Right lobe of liver (tissue), 6 donors: Measurements from ENCODE around the gene MRPL44. TPM values are rescaled to one million over a fixed set of nuclear protein-coding genes. Genes with fewer than 3 reads are reported as not detected.

Experiments
- ATAC-seq, 4 donors: fragments of 200-7000 bp; cut with Tn5 transposase; one replicate each; pipeline ENCODE4 v1.9.1; 2020; ENCODE audit warnings: mild to moderate bottlenecking in 4 of 4, moderate library complexity in 4 of 4
- DNase-seq, 3 donors: peaks; one replicate each; pipeline ENCODE4 v3.0.0-alpha.2; 2020
- H3K27ac ChIP-seq, 3 donors: fragments of 200-600 bp; one replicate each; pipeline ENCODE4 v1.8.0; 2022
- H3K27me3 ChIP-seq, 2 donors: fragments of 200-600 bp; one replicate each; pipeline ENCODE4 v1.8.0; 2022
- H3K36me3 ChIP-seq, 4 donors: fragments of 200-600 bp; sonication (generic) in 1 of 4; one replicate each; pipeline versions ENCODE4 v1.5.1 to v1.8.0; 2017 to 2022; ENCODE audit warnings: control low read depth in 1 of 4
- H3K4me1 ChIP-seq, 4 donors: fragments of 200-600 bp; sonication (generic) in 1 of 4; one replicate each; pipeline versions ENCODE4 v1.5.1 to v1.8.0; 2017 to 2022; ENCODE audit warnings: control low read depth in 1 of 4
- H3K4me3 ChIP-seq, 3 donors: fragments of 200-600 bp; one replicate each; pipeline ENCODE4 v1.8.0; 2022
- H3K9me3 ChIP-seq, 4 donors: fragments of 200-600 bp; sonication (generic) in 1 of 4; one replicate each; pipeline versions ENCODE4 v1.5.1 to v1.8.0; 2017 to 2022; ENCODE audit warnings: control low read depth in 1 of 4
- CTCF ChIP-seq, 4 donors: fragments of 200-600 bp in 3 of 4; fragments of 450-650 bp in 1 of 4; IDR thresholded peaks; one replicate each; pipeline versions ENCODE4 v1.5.1 to v1.8.0; 2016 to 2022; ENCODE audit warnings: antibody characterized with exemption in 4 of 4, mild to moderate bottlenecking in 2 of 4
- POLR2A ChIP-seq: fragments of 450-650 bp; IDR thresholded peaks from one replicate; pipeline ENCODE4 v1.6.1; 2017; ENCODE audit warnings: antibody characterized with exemption, mild to moderate bottlenecking
- WGBS: methylation state at CpG from one replicate; pipeline ENCODE4 v1.1.6; 2018; ENCODE audit warnings: low coverage, low lambda C conversion rate; ENCODE audit not compliant: insufficient coverage; ENCODE audit errors: missing lambda C conversion rate; 5-methylcytosine and 5-hydroxymethylcytosine counted together
- intact Hi-C, 2 donors: fragments of 100-400 bp; cut with DNase I; formaldehyde crosslinking; loops; one replicate each; pipeline versions ENCODE4 v1.11.2 to v1.14.1; 2022
- total RNA-seq, 6 experiments: library from RNA; depleted of rRNA in 2 of 6; stranded (reverse); fragments of >200 nt in 2 of 6; fragmentation: NEBNext Ultra II Directional in 3 of 6; extraction: Animal tissue kit (Norgen Biotek cat#: 25700) in 3 of 6; gene quantifications; one replicate each; pipeline versions ENCODE4 v1.1.0 to v1.2.4, GENCODE V29; 2016 to 2023
- donor health status: DM: no; HTN: yes; CAD: no.
- donor health status: DM: no; HTN: no; CAD: no.
- donor health status: DM: no; HTN: no; CAD: no.
- donor health status: DM: no; HTN: yes; CAD: no.
- donor health status: DM: no; HTN: yes; CAD: no.

Gene MRPL44
- total RNA-seq, 6 experiments from 2014 or later: 20.4 to 38.5 (median 23.5) TPM

GRCh38 chr2:223952280-223952968 is 4.8 kb upstream of the MRPL44 start:
- Histone ChIP-seq H3K27me3 (no peaks in the 10 kb centered on the region), H3K9me3 (no peaks in the 10 kb centered on the region), H3K36me3 (no peaks in the 10 kb centered on the region), H3K4me1 (no peaks in the 10 kb centered on the region), H3K4me3 (no peak overlapping the region), H3K27ac (no peak overlapping the region)
- TF ChIP-seq POLR2A (no peak), CTCF (IDR thresholded peaks at IDR 0.05) (no peak)
- DNase-seq: no peak
- ATAC-seq: no peak
- WGBS: 81% methylated on average over 6 of the region's 6 CpGs
- intact Hi-C loops: loop anchor here in 1 of 2 donors (10.0 kb wide), 1 partner anchor 48 kb away; no protein-coding TSS in a partner anchor

- H3K27me3 ChIP-seq: no peaks in the 10 kb centered on the region
- WGBS: 76% methylated on average over 3 of the region's 3 CpGs
- peaks cover 0 to 12% (median 4%) of the 10 kb centered on the region in 4 donors for H3K4me1 ChIP-seq
- H3K36me3 ChIP-seq: no peaks in the 10 kb centered on the region
- intact Hi-C loops: loop anchor here in 1 of 2 donors (10.0 kb wide), 1 partner anchor 50 kb away; no protein-coding TSS in a partner anchor
- H3K27ac ChIP-seq: no peak overlapping the region
- DNase-seq (no peak), ATAC-seq (no peak)
- no peaks in the 10 kb centered on the region for H3K9me3 ChIP-seq
- TF ChIP-seq CTCF (IDR thresholded peaks at IDR 0.05) (no peak), POLR2A (no peak)
- no peak overlapping the region for H3K4me3 ChIP-seq
Measured at GRCh38 chr2:223954401-223954800, 2.9 kb upstream of the MRPL44 start.

- ATAC-seq (no peak), DNase-seq (no peak)
- Histone ChIP-seq H3K27me3 (no peaks in the 10 kb centered on the region), H3K9me3 (no peaks in the 10 kb centered on the region), H3K4me1 (peaks cover 0 to 25% (median 4%) of the 10 kb centered on the region in 4 donors), H3K4me3 (peak overlapping the region in 1 of 3 donors; percentile 90), H3K36me3 (peaks cover 0 to 16% (median 0%) of the 10 kb centered on the region in 4 donors), H3K27ac (peak overlapping the region; percentile 66 to 83 (median 79))
- 69% methylated on average over 4 of the region's 4 CpGs for WGBS
- intact Hi-C loops: loop anchor here in 1 of 2 donors (10.0 kb wide), 1 partner anchor 51 kb away; no protein-coding TSS in a partner anchor
- no peak for TF ChIP-seq POLR2A
- TF ChIP-seq CTCF (IDR thresholded peaks at IDR 0.05): no peak
Measured at GRCh38 chr2:223956300-223956699, 963 bp upstream of the MRPL44 start.

- no peak overlapping the region for H3K27ac ChIP-seq
- ATAC-seq (no peak), DNase-seq (no peak)
- TF ChIP-seq CTCF (IDR thresholded peaks at IDR 0.05) (no peak), POLR2A (no peak)
- peaks cover 0 to 25% (median 4%) of the 10 kb centered on the region in 4 donors for H3K4me1 ChIP-seq
- no peaks in the 10 kb centered on the region for H3K27me3 ChIP-seq
- 33% methylated on average over 5 of the region's 5 CpGs for WGBS
- no peaks in the 10 kb centered on the region for H3K9me3 ChIP-seq
- H3K36me3 ChIP-seq: peaks cover 0 to 26% (median 3%) of the 10 kb centered on the region in 4 donors
- H3K4me3 ChIP-seq: no peak overlapping the region
- intact Hi-C loops: loop anchor here in 1 of 2 donors (10.0 kb wide), 1 partner anchor 55 kb away; no protein-coding TSS in a partner anchor
Measured at GRCh38 chr2:223959688-223960087, 2.4 kb downstream of the MRPL44 start.
